MM.1S (cell line): ENCODE data around the gene SOX21.
A peak's percentile ranks its signal among the peaks of the same experiment; 100 is the strongest.

Experiments used
- DNase-seq: peaks from one replicate; pipeline ENCODE4 v3.0.0-alpha.2; 2015
- H2AFZ ChIP-seq: fragments of 300-600 bp; sonication (generic); 2 replicates; pipeline ENCODE4 v1.6.0; 2016; ENCODE audit warnings: antibody characterized with exemption, low read length
- H3F3A ChIP-seq: fragments of 300-600 bp; sonication (generic); 2 replicates; pipeline ENCODE4 v1.6.1; 2016; ENCODE audit warnings: mild to moderate bottlenecking, antibody characterized with exemption, low read length, moderate library complexity, mixed read lengths; ENCODE audit not compliant: insufficient read depth
- H3K27ac ChIP-seq: fragments of 300-600 bp; sonication (generic); 2 replicates; pipeline ENCODE4 v1.5.1; 2016; ENCODE audit warnings: mild to moderate bottlenecking, low read length
- H3K27me3 ChIP-seq: fragments of 300-600 bp; sonication (generic); replicated peaks from 2 replicates; pipeline ENCODE4 v1.6.0; 2016; ENCODE audit warnings: low read length; ENCODE audit not compliant: insufficient read depth
- H3K36me3 ChIP-seq: fragments of 300-600 bp; sonication (generic); replicated peaks from 2 replicates; pipeline ENCODE4 v1.6.1; 2016; ENCODE audit warnings: mild to moderate bottlenecking, low read length, mixed read lengths; ENCODE audit not compliant: insufficient read depth
- H3K4me1 ChIP-seq: fragments of 300-600 bp; sonication (generic); 2 replicates; pipeline ENCODE4 v1.6.1; 2016; ENCODE audit warnings: low read length, mixed read lengths
- H3K4me2 ChIP-seq: fragments of 300-600 bp; sonication (generic); 2 replicates; pipeline ENCODE4 v1.6.0; 2016; ENCODE audit warnings: low read depth, low read length
- H3K4me3 ChIP-seq: fragments of 300-600 bp; sonication (generic); 2 replicates; pipeline ENCODE4 v1.5.1; 2016; ENCODE audit warnings: low read length, mixed read lengths
- H3K79me2 ChIP-seq: fragments of 300-600 bp; sonication (generic); 2 replicates; pipeline ENCODE4 v1.6.1; 2016; ENCODE audit warnings: mixed run types, low read length, mixed read lengths
- H3K9ac ChIP-seq: fragments of 300-600 bp; sonication (generic); 2 replicates; pipeline ENCODE4 v1.6.1; 2016; ENCODE audit warnings: low read length, mixed read lengths
- H3K9me2 ChIP-seq: fragments of 300-600 bp; sonication (generic); replicated peaks from 2 replicates; pipeline ENCODE4 v1.6.1; 2016; ENCODE audit warnings: mild to moderate bottlenecking, low read length, mixed read lengths; ENCODE audit not compliant: insufficient read depth
- H3K9me3 ChIP-seq: fragments of 300-600 bp; sonication (generic); replicated peaks from 2 replicates; pipeline ENCODE4 v1.6.1; 2016; ENCODE audit warnings: mild to moderate bottlenecking, low read length, mixed read lengths; ENCODE audit not compliant: insufficient read depth
- H4K20me1 ChIP-seq: fragments of 300-600 bp; sonication (generic); 2 replicates; pipeline ENCODE4 v1.6.1; 2016; ENCODE audit warnings: mild to moderate bottlenecking, low read length, moderate library complexity, mixed read lengths; ENCODE audit not compliant: insufficient read depth
- CTCF ChIP-seq: fragments of 300-600 bp; sonication (generic); IDR thresholded peaks from 2 replicates; pipeline ENCODE4 v1.5.1; 2016; ENCODE audit warnings: antibody characterized with exemption, low read length, mixed read lengths
- EZH2 ChIP-seq: fragments of 300-600 bp; sonication (generic); optimal IDR thresholded peaks from 2 replicates; pipeline ENCODE3; 2017; ENCODE audit warnings: low read depth, mild to moderate bottlenecking, antibody characterized with exemption, low read length, mixed read lengths
- EZH2phosphoT487 ChIP-seq: fragments of 300-600 bp; sonication (generic); IDR thresholded peaks from 2 replicates; pipeline ENCODE4 v1.6.1; 2018; ENCODE audit warnings: antibody characterized with exemption, low read length

SOX21 gene

GRCh38 chr13:94712287-94712811 lies at the start of gene SOX21:
TSS of gene SOX21 (minus strand) at chr13:94712545. CDS start at chr13:94712049, 496 bp downstream.
- Histone ChIP-seq H3K9me2 (no peaks in the 10 kb centered on the region), H3K9me3 (no peaks in the 10 kb centered on the region), H4K20me1 (no peaks in the 10 kb centered on the region), H3K4me1 (no peaks in the 10 kb centered on the region), H2AFZ (no peak within 1 kb of the TSS), H3K27ac (no peak within 1 kb of the TSS), H3K36me3 (no peaks in the 10 kb centered on the region), H3K79me2 (no peaks in the 10 kb centered on the region), H3K9ac (no peak within 1 kb of the TSS), H3K27me3 (no peaks in the 10 kb centered on the region; the same call in 1 of the 2 replicates), H3F3A (no peaks in the 10 kb centered on the region), H3K4me2 (peak within 1 kb of the TSS; percentile 47; the same call in 1 of the 2 replicates), H3K4me3 (no peak within 1 kb of the TSS)
- no peak for DNase-seq
- TF ChIP-seq EZH2phosphoT487: no peak
- TF ChIP-seq EZH2: no peak
- no peak for TF ChIP-seq CTCF

- Histone ChIP-seq H4K20me1 (no peaks in the 10 kb centered on the region), H3K4me1 (no peaks in the 10 kb centered on the region), H3K9ac (no peak overlapping the region), H3K9me2 (no peaks in the 10 kb centered on the region), H3K27me3 (no peaks in the 10 kb centered on the region), H3K27ac (no peak overlapping the region), H3K4me3 (no peak overlapping the region), H3K4me2 (no peak overlapping the region), H3K9me3 (no peaks in the 10 kb centered on the region), H3K36me3 (no peaks in the 10 kb centered on the region), H3F3A (no peaks in the 10 kb centered on the region), H3K79me2 (no peaks in the 10 kb centered on the region), H2AFZ (no peak overlapping the region)
- TF ChIP-seq EZH2 (no peak), CTCF (no peak), EZH2phosphoT487 (no peak)
- no peak for DNase-seq
Observed at GRCh38 chr13:94761407-94761806, 49.1 kb upstream of the SOX21 start.

GRCh38 chr13:94759120-94759728 lies 46.9 kb upstream of the SOX21 start:
- Histone ChIP-seq H2AFZ (no peak overlapping the region), H3K9me2 (no peaks in the 10 kb centered on the region), H4K20me1 (no peaks in the 10 kb centered on the region), H3K79me2 (no peaks in the 10 kb centered on the region), H3K27me3 (no peaks in the 10 kb centered on the region), H3K9me3 (no peaks in the 10 kb centered on the region), H3K36me3 (no peaks in the 10 kb centered on the region), H3K4me2 (no peak overlapping the region), H3F3A (no peaks in the 10 kb centered on the region), H3K4me3 (no peak overlapping the region), H3K4me1 (no peaks in the 10 kb centered on the region), H3K27ac (no peak overlapping the region), H3K9ac (no peak overlapping the region)
- no peak for DNase-seq
- TF ChIP-seq EZH2: no peak
- TF ChIP-seq EZH2phosphoT487: no peak
- no peak for TF ChIP-seq CTCF
